COLO829 (cell line): ENCODE measurements around the gene RIMOC1.

Experiments
- DNase-seq: peaks from one replicate; pipeline ENCODE4 v3.0.0; 2012; ENCODE audit warnings: low spot score

The RIMOC1 gene, protein sequence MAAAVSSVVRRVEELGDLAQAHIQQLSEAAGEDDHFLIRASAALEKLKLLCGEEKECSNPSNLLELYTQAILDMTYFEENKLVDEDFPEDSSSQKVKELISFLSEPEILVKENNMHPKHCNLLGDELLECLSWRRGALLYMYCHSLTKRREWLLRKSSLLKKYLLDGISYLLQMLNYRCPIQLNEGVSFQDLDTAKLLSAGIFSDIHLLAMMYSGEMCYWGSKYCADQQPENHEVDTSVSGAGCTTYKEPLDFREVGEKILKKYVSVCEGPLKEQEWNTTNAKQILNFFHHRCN

DNA sequence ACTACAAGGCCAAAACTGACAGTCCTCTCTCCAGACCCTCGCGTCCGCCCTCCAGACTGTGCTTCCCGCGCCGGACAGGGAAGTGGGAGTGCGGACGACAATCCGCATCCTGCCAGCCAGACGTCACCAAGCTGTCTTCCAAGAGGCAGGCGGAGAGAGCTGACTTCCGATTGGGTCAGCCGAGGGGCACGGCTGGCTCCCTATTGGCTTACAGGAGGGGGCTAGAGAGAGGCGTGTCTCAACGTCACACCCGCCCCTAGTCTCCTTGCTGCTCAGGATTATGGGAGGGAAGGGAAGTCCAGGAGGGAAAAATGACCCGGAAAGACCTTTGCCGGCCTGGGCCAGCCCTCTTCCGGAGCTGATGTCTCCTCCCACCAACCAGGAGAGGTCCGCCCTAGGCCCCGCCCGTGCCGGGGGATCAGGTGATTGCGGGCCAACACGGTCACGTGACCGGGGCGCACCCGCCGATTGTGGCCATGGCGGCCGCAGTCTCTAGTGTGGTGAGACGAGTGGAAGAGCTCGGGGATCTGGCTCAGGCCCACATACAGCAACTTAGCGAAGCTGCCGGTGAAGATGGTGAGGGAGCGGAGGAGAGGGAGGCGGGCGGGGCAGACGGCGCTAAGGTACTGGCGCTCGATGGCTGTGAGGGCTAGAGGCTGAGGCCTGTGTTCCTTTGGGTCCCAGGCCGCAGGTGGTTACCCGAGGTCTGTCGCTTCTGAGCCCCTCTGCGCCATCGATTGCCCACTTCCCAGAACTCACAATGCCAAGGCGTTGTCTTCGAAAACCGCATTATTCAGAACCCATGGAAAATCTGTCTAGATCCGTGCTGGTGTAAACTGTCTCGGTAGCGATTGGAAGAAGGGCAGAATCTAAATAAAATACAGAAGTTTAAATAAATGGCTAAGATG lies at the start of gene RIMOC1:
RIMOC1 (plus strand) TSS at position 453 of the 908 bp plus-strand sequence; CDS start at position 477, 24 bp downstream.
- peak; percentile 81 for DNase-seq

DNA sequence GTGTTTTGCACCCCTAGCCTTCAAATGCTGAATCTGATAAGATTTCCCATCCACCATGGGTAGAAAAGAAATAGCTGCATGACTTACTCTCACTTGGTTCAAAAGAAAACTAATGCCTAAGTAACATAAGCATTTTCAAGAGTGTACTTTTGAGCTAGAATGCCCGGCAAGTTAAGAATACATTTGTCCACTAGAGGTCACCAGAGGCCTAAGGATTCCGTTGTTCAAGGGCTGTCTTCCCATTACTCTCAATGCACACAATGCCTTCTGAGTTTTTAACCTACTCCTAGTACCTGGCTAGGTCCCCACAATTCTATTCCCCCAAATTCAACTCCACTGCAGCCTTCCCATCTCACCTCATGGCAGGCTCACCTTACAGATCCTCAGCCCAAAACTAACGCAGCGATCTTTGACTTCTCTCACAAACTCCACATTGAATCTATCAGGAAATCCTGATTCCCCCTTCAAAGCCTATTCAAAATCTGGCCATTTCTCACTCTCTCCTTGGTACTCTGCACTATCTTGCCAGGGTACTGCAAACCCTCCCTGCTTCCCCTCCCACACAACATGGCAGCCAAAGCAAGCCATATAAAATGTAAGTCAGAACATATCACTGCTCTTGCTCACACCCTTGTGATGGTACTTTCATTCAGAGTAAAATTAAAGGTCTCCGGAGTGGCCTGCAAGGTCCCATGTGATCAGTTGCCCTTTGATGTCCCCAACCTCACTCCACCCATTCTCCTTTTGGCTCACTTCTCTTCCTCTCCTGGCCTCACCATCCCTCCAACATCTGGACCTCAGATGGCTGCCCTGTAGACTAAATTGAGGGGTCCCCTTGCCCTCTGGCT lies 47.3 kb upstream of the RIMOC1 start:
- DNase-seq = peak; percentile 56

DNA sequence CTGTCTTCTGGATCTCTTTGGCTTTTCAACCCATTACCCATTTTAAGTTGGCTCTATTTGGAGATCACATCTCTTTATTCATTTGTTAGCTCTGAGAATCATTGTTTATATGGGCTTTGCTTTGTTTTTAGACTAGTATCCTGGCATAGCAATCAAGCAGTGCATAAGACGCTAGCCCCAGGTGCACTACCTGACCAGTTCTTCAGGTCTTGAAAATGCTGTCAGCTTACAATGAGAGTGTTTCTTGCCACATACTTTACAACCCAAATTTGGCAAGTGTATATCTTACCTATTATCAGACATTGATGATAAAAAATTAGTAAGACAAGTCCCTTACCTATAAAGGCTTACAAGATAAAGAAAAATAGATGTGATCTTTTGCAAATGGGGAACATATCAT lies 46.2 kb upstream of the RIMOC1 start:
- DNase-seq = no peak

DNA sequence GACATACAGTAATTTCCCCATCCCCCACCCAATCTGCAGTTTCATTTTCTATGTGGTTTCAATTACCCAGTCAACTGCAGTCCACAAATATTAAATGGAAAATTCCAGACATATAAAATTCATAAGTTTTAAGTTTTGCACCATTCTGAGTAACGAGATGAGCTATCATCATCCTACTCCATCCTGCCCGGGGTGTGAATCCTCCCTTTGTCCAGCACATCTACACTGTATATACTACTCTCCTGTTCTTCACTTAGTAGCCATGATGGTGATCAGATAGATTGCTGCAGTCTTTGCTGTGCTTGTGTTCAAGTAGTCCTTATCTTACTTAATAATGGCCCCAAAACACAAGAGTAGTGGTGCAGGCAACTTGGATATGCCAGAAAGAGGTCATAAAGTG lies 45.3 kb upstream of the RIMOC1 start:
- no peak for DNase-seq

DNA sequence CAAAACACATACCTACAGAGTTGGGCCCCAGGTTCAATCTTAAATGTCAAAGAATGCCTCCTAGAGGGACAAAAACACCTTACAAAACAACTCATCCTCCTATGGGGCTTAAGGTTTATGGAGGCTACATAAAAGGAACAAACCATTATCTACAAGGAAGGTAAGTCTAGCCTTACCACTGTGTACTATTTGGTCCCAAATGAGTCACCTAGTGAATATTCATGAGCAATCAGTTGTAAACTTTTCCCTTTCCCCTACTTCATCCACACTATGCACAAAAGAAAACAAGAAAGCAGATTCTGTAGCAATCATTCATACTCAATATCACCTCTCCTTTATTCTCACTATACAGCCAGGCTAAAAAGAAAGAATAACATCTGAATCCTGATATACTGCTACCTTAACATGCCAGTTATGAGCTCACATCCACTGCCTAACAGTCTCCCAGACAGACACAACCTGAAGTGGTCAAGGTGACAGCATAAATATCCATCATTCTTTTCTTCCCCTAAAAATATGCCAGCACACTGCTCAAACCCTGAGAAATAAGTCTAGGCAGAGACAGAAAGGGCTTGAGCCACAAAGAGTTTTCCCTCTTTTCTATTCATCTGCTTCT lies 40.2 kb upstream of the RIMOC1 start:
- no peak for DNase-seq

DNA sequence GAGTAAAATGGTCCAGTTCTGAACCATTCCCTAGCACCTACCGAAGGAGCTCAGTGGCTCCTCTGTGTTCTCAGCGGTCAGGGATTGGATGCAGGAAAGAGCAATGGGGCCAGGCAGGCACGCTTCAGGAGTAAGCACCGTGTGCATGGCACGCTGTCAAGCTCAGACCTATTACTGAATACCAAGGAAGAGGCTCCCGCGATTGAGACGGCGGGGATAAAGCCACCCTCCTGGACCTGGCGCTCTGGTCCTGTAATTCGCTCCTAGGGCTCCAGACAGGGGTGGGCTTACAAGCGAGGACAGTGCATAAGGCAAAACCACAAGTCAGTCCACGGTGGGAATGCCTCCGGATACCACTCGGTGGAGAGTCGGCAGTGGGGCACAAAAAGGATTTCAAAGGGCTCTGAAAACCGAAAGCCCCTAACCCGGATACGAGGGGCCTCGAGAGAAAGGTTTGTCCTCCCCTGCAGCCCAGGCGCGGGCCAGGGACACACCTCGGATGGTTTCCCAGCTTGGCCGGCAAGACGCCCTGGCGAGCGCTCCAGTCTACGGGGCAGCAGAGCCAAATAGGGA lies 34.9 kb upstream of the RIMOC1 start:
- no peak for DNase-seq

DNA sequence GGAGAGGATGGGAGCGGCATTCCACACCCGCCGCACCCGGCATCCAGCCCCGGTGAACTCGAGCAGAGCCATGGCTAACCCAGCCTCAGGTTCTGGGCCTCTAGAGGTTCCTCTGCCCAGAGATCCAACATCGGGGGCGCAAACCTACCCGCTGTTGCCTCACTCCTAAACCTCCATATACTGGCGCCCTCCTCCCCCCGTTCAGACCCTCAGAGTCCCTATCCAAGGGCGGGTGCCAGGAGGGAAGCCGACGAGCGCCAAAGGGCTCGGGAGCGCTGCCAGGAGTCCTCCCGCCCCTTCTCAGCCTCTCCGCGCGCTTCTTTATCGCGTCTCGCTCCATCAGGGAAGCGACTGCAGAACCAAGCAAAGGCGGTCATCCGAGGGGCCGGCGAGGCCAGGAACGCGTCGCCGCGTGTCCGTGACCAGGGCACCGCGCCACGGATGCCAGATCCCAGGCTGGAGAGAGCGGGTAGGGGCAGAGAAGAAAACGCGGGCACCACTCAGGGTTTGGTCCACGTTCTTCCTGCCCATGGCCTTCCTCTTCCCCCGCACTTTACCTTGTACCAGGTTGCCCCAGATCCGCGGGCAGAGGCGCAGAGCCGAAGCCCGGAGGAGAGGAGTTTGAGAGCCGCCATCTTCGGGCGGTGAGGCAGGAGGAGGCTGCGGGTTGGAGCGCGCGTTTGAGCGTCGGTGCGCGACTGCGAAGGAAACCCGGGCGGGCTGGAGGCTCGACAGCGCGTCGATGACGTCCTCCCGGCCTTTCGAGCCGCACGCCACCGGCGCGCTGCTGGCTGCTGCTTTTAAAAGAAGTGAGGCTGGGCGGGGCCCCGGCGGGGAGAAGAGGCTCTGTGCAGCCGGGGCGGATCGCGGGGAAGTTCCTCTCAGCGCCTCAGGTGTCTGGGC lies 34.2 kb upstream of the RIMOC1 start, which contains the start of gene OXCT1:
OXCT1 (minus strand) TSS at position 702 of the 903 bp plus-strand sequence; CDS start at position 635, 67 bp downstream.
- DNase-seq = no peak

DNA sequence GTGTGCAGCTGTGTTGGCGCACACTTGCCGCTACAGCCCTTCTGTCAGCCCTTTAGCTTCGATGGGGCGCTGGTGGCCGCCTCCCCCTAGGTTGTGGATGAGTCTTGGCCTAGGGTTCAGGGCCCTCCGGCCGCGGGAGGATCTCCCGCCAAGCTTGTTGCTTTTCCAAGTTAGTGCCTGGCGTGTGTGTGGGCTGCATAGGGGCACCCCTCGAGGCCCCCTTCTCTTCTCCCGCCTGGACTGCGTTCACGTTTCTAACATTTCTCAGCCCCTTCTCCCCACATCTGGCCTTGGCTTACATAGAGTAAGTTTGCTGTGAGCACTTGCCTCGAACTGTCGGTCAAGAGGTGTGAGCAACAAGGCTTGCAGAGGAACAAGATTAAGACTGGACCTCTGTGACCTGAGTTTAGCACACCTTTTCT lies 33.5 kb upstream of the RIMOC1 start:
- no peak for DNase-seq

DNA sequence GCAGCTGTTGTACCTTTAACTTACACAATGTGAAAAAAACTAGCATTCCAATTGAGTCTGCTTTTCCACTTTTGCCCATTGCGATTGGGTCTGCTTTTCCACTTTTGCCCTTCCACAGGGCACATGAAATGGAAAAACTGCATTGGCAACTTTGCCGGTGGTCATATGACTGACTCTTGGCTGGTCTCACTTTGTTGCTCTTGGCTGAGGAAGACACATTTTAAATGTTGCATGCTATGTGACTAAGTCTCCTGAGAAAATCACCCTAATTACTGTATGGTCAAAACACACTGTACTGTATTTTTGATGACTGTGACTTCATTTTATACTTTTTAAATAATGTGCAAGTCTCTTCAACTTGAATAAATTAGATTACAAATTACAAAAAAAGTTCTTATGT lies 32.3 kb upstream of the RIMOC1 start:
- DNase-seq = peak; percentile 66

DNA sequence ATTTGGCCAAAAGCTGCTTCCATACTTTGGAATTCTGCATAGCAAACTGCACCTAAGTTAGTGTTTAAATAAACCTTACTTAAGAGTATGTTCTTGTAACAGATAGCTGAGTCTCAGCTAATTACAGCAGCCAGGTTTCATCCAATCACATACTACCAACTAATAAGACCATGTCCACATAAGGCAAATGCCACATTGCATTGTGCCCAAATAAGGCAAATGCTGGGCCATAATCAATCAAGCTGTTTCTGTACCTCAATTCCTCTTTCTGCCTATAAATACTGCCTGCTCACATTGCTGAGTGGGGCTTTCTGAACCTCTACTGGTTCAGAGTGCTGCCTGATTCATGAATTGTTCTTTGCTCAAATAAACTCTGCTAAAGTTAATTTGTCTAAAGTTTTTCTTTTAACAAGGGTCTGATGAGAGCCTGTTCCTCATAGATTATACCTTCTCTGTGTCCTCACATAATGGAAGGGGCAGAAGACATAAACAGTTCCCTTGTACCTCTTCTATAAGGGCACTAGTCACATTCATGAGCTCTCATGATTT lies 29.6 kb upstream of the RIMOC1 start:
- DNase-seq = no peak

DNA sequence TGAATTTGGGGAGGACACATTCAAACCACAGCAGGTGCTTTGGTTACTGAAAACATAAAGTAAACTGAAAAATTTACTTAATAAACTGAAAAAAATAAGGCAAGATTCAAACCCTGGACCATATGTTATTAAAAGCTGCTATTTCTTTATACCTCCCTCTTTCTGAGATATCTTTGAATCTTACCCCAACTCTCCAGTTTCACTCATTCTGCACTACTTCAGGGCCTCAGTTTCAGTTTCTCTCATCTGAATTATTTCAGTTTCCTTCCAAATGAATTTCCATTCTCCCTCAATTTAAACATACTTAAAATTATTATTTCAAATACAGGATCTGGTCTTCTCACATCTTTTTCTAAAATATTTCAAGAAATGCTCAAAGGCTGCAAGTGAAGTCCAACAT lies 29.0 kb upstream of the RIMOC1 start:
- DNase-seq = no peak

DNA sequence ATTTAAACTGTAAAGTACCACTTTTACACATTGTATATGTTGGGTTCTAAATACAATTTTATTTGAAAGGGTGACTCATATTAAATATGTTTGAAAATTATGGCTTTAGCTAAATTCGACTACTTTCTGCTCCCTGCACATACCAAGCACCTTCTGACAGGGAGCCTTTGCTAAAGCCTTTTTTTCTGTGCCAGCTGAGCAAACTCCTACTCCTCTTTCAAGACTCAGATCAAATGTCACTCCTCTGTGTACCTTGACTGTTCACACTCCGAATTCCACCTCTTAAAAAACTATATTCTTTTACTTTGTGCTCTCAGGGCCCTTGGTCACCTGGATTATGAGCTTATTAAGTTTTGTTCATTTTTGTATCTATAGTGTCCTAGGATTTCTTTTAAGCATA lies 27.5 kb upstream of the RIMOC1 start:
- no peak for DNase-seq

DNA sequence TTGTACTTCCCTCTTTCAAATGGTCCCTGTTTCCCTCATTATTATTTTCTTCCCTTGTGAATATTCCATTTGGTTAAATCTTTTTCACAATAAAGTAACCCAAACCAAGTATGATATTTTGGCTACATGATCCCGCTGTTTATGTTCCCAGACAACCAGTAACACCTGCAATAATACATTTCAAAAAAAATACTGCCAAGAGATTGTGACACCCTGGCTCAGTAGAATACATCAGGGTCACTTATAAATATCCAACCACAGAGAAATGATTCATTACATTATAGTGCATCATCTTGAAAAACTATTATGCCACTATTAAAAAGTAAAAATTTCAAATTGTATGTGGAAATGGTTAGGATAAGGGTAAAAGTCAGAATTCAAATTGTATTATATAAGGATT lies 26.7 kb upstream of the RIMOC1 start:
- no peak for DNase-seq

DNA sequence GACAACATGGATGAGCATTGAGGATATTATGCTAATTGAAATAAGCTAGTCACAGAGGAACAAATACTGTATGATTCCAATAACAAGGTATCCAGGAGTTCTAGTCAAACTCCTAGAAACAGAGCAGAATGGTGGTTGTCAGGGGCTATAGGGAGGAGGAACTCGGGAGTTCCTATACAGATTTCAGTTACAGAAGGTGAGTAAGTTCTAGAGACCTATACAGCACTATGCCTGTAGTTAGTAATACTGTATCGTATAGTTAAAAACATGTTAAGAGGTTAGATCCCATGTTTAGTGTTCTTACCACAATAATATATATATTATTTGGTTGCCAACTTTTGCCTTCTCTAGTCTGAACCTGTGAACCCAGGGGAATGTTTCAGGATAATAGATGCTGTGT lies 26.0 kb upstream of the RIMOC1 start:
- no peak for DNase-seq

DNA sequence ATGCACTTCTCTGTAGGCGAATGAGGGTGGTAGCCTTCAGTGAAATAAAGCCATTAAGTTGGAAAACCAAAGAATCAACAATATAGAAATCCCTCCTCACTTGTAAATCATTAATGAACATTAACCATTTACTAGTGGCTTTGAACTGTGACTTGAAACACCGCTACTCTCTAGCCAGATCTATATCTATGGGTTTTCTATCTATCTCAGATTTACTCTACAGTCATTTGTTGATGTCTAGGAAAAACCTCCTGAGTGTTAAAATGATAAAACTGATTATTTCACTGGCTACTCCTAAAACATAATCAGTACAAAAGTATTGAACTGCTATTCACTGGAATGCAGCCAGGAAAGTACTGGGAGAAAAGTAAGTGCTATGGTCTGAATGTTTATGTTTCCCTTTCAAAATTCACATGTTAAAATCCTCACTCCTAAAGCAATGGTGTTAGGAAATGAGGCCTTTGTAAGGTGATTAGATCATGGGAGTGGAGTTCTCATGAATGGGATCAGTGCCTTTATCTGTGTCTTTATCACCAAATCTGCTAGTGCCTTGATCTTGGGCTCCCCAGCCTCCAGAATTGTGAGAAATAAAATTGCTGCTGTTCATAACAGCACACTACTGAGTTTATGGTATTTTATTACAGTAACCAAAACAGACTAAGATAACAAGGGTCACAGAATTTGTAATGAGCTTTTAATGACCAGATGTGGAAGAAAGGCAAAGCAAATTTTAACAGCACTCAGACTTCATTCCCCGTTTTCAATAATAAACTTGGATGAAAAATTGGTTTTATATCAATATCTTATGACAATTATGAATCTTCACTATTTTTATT lies 25.3 kb upstream of the RIMOC1 start:
- DNase-seq = no peak

DNA sequence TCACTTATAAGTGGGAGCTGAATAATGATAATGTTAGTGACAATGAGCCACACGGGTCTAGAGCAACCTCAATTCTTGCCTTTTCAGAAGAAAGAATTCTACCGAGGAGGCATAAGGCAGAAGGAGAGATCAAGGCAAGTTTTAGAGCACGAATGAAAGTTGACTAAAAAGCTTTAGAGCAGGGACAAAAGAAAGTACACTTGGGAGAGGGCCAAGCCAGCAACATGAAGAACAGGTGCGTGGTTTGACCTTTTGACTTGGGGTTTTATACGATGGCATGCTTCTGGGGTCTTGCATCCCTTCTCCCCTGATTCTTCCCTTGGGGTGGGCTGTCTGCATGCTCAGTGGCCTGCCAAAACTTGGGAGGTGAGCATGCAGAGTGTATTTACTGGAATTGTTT lies 21.4 kb upstream of the RIMOC1 start:
- no peak for DNase-seq

DNA sequence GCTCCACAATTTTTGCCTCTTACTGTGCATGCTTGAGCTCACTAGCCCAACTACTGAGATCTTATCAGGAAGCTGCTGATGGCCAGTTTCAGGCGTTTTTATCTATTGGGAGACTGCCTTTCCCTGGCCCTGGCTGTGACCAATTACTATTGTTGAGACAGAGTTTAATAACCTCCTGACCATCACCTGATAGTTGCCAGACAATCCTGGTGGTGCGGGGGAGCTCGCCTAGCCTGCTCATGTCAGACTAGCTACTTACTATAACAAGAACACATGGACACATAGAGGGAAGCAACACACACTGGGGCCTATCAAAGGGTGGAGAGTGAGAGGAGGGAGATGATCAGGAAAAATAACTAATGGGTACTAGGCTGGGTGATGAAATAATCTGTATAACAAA lies 20.9 kb upstream of the RIMOC1 start:
- no peak for DNase-seq

DNA sequence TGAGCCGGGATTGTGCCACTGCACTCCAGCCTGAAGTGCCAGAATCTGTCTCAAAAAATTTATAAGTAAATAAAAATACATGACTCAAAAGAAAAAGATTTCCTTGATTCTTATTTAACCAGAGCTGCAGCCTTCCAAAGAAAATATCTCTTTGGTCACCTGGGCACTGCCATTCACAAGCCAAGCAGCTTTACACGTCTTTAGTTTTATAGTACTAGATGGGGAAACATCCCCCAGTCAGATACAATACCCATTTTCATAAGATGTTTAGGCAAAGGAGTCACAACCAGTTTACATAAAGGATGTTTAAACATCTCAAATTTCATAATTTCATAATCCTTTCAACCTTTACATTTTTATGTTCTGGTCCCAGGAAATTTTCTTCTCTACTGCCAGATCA lies 20.2 kb upstream of the RIMOC1 start:
- DNase-seq = no peak

DNA sequence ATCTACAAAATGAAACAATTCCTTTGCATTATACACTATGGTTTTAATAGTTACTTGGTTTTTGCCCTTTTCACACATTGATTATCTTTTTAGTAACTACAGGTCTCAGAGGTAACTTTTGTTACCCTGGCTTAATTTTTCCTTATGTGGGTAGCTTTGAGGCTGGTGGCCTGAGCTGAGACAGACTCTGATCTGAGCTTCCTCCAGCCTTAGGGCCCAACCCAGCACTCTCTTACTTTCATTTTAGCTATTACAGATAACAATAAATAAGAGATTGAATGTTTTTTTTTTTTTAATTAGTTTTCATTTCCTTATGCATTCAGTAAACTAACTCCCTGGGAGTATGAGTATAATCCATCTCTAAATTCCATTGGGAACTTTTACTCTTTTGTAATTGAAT lies 18.9 kb upstream of the RIMOC1 start:
- DNase-seq = no peak
